ENCODE data around the gene SDK1.
"Not testable (repeated sequence)": the region's sequence is repeated elsewhere in the genome, so short reads cannot be mapped to it uniquely, and the experiment has no call there.

The SDK1 gene

DNA sequence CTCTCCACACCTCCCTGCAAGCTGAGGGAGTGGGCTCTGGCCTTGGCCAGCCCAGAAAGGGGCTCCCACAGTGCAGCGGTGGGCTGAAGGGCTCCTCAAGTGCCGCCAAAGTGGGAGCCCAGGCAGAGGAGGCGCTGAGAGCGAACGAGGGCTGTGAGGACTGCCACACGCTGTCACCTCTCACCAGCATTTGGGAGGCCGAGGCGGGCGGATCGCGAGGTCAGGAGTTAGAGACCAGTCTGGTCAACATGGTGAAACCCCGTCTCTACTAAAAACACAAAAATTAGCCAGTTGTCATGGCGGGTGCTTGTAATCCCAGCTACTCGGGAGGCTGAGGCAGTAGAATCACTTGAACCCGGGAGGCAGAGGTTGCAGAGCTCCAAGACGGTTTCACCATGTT, 1013.3 kb downstream of the SDK1 start:
- not testable (repeated sequence) for DNase-seq (ENCODE audit: extremely low read depth in 1 of 2, low read depth in 1 of 2)
